ENCODE data around the gene RGCC. TPM values are rescaled to one million over a fixed set of nuclear protein-coding genes. Genes with fewer than 3 reads are reported as not detected.
A peak's percentile ranks its signal among the peaks of the same experiment; 100 is the strongest.

The RGCC gene
- total RNA-seq, 1 experiment from 2014 or later: 2.6 TPM

- Histone ChIP-seq H3K9me3 (ENCODE audit: low read length) (no peaks in the 10 kb centered on the region), H3K79me2 (ENCODE audit: low read length) (no peaks in the 10 kb centered on the region), H3K4me1 (ENCODE audit: insufficient read depth, low read length) (peaks cover 4% of the 10 kb centered on the region; the same call in 1 of the 2 replicates), H3K9ac (ENCODE audit: low read length) (peak overlapping the region; percentile 25; the same call in 1 of the 2 replicates), H3K36me3 (ENCODE audit: low read depth, low read length) (no peaks in the 10 kb centered on the region), H3K27me3 (ENCODE audit: low read length) (no peaks in the 10 kb centered on the region), H2AFZ (ENCODE audit: low read length) (peak overlapping the region; percentile 88), H3K27ac (ENCODE audit: low read length) (no peak overlapping the region), H4K20me1 (ENCODE audit: low read length) (no peaks in the 10 kb centered on the region), H3K4me3 (ENCODE audit: low read length) (peak overlapping the region; percentile 78), H3K9me2 (replicated peaks; ENCODE audit: low read length) (no peaks in the 10 kb centered on the region), H3F3A (ENCODE audit: low read length, unreplicated experiment) (no peaks in the 10 kb centered on the region), H3K4me2 (ENCODE audit: low read length) (peak overlapping the region; percentile 80)
- BruUV-seq (replicated peaks): no TSS peak
- intact Hi-C loops (cut with micrococcal nuclease): loop anchor here (2.0 to 10.0 kb wide), 2 partner anchors 127 to 195 kb away; no protein-coding TSS in a partner anchor
- ChIA-PET CTCF (interaction anchor here (1.4 to 1.9 kb wide), 2 partner anchors 191 to 195 kb away, joined by 7 to 11 read pairs; no protein-coding TSS in a partner anchor), POLR2A (ENCODE audit: unreplicated experiment) (interaction anchor here (0.6 kb wide), 1 partner anchor 599 kb away, joined by 4 read pairs; no protein-coding TSS in a partner anchor)
- ATAC-seq (peak; percentile 16), DNase-seq (no peak)
- no peak for TF ChIP-seq EZH2 (IDR thresholded peaks at IDR 0.05; ENCODE audit: low read length, unreplicated experiment)
- TF ChIP-seq CTCF (conservative IDR thresholded peaks at IDR 0.05; ENCODE audit: low read depth, low read length): no peak
- TF ChIP-seq EZH2phosphoT487 (IDR thresholded peaks at IDR 0.05; ENCODE audit: borderline replicate concordance, low read length): no peak
Observed at GRCh38 chr13:41457589-41458186, 338 bp downstream of the RGCC start.

GRCh38 chr13:41458187-41458760 is 924 bp downstream of the RGCC start:
- Histone ChIP-seq H3K4me2 (ENCODE audit: low read length) (peak overlapping the region; percentile 80), H4K20me1 (ENCODE audit: low read length) (no peaks in the 10 kb centered on the region), H3F3A (ENCODE audit: low read length, unreplicated experiment) (no peaks in the 10 kb centered on the region), H3K27me3 (ENCODE audit: low read length) (no peaks in the 10 kb centered on the region), H3K36me3 (ENCODE audit: low read depth, low read length) (no peaks in the 10 kb centered on the region), H3K4me3 (ENCODE audit: low read length) (peak overlapping the region; percentile 78), H3K4me1 (ENCODE audit: insufficient read depth, low read length) (peaks cover 4% of the 10 kb centered on the region; the same call in 1 of the 2 replicates), H3K27ac (ENCODE audit: low read length) (no peak overlapping the region), H2AFZ (ENCODE audit: low read length) (peak overlapping the region; percentile 88), H3K9me2 (replicated peaks; ENCODE audit: low read length) (no peaks in the 10 kb centered on the region), H3K79me2 (ENCODE audit: low read length) (no peaks in the 10 kb centered on the region), H3K9me3 (ENCODE audit: low read length) (no peaks in the 10 kb centered on the region), H3K9ac (ENCODE audit: low read length) (no peak overlapping the region)
- BruUV-seq (replicated peaks): no TSS peak
- ChIA-PET POLR2A (ENCODE audit: unreplicated experiment) (interaction anchor here (0.6 kb wide), 1 partner anchor 742 kb away, joined by 3 read pairs; no protein-coding TSS in a partner anchor), CTCF (interaction anchor here (1.4 to 1.9 kb wide), 2 partner anchors 190 to 195 kb away, joined by 7 to 11 read pairs; no protein-coding TSS in a partner anchor)
- TF ChIP-seq EZH2phosphoT487 (IDR thresholded peaks at IDR 0.05; ENCODE audit: borderline replicate concordance, low read length): no peak
- no peak for TF ChIP-seq EZH2 (IDR thresholded peaks at IDR 0.05; ENCODE audit: low read length, unreplicated experiment)
- no peak for TF ChIP-seq CTCF (conservative IDR thresholded peaks at IDR 0.05; ENCODE audit: low read depth, low read length)
- peak; percentile 15 for DNase-seq
- intact Hi-C loops (cut with micrococcal nuclease): loop anchor here (2.0 to 10.0 kb wide), 2 partner anchors 127 to 195 kb away; no protein-coding TSS in a partner anchor
- peak; percentile 49 for ATAC-seq

Data from PC-3 (cell line).